ENCODE data around the gene OR2B6.

OR2B6 gene

GRCh38 chr6:28005152-28005890 lies 48.3 kb downstream of the OR2B6 start:
- no peaks in the 10 kb centered on the region for H3K36me3 ChIP-seq (replicated peaks)
- no peaks in the 10 kb centered on the region for H3K27me3 ChIP-seq (replicated peaks)
- H3K4me3 ChIP-seq (ENCODE audit: low read depth, low read length): no peak overlapping the region
- H3K27ac ChIP-seq: no peak overlapping the region
- in situ Hi-C loops (cut with HindIII; ENCODE audit: low pct_ligation_motif_present, low sequenced_read_pairs): no loop called here
- DNase-seq: no peak
- no peak for TF ChIP-seq CTCF (IDR thresholded peaks at IDR 0.05; ENCODE audit: low read depth, low read length, missing control alignments)

DNA sequence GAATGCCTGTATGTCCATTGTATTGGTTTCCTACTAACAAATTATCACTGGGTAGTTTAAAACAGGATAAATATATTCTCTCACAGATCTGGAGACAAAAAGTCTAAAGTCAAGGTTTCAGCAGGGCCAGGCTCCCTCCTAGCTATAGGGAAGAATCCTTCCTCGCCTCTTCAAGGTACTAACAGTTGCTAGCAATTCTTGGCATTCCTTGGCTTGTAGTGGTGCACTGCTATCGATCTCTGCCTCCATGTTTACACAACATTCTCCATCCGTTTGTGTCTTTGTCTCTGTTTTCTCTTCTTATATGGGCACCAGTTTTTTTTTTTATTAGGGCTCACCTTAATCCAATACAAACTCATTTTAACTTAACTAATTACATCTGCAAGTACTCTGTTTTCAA lies 48.9 kb downstream of the OR2B6 start:
- in situ Hi-C loops (cut with HindIII; ENCODE audit: low pct_ligation_motif_present, low sequenced_read_pairs): no loop called here
- H3K27me3 ChIP-seq (replicated peaks): no peaks in the 10 kb centered on the region
- H3K4me3 ChIP-seq (ENCODE audit: low read depth, low read length): no peak overlapping the region

More for the DNA sequence above, 48.9 kb downstream of the OR2B6 start:
- no peak for DNase-seq
- no peak for TF ChIP-seq CTCF (IDR thresholded peaks at IDR 0.05; ENCODE audit: low read depth, low read length, missing control alignments)
- Histone ChIP-seq H3K36me3 (replicated peaks) (no peaks in the 10 kb centered on the region), H3K27ac (no peak overlapping the region)
